Measurements from ENCODE around the gene BCKDK. TPM values are rescaled to one million over a fixed set of nuclear protein-coding genes. Genes with fewer than 3 reads are reported as not detected.

The BCKDK gene
- total RNA-seq, 1 experiment from 2014 or later = 57.0 TPM

- Histone ChIP-seq H3K79me2 (ENCODE audit: insufficient read depth, low read length) (peaks cover 2% of the 10 kb centered on the region; the same call in 1 of the 2 replicates), H3K4ac (ENCODE audit: low read depth, low read length) (no peak overlapping the region), H3K23me2 (ENCODE audit: insufficient read length, low read depth, low read length, poor library complexity, severe bottlenecking) (peaks cover 11% of the 10 kb centered on the region), H3K4me1 (ENCODE audit: insufficient read depth, low read length) (peaks cover 2% of the 10 kb centered on the region; the same call in 1 of the 2 replicates), H3K14ac (ENCODE audit: insufficient read depth, low read length) (no peak overlapping the region), H4K8ac (replicated peaks; ENCODE audit: insufficient read length, low read depth, low read length) (no peak overlapping the region), H2AK5ac (ENCODE audit: insufficient read length, low read length) (no peak overlapping the region), H3K27ac (ENCODE audit: insufficient read length, low read depth, low read length) (no peak overlapping the region), H3K27me3 (ENCODE audit: insufficient read depth, low read length) (no peaks in the 10 kb centered on the region), H2BK120ac (ENCODE audit: low read depth, low read length, poor library complexity, severe bottlenecking) (no peak overlapping the region), H4K20me1 (ENCODE audit: control insufficient read depth, insufficient read depth, insufficient read length) (peaks cover 3% of the 10 kb centered on the region), H3K9me3 (ENCODE audit: control insufficient read depth, low read depth, low read length) (no peaks in the 10 kb centered on the region), H3K23ac (ENCODE audit: insufficient read length, low read depth, low read length) (no peak overlapping the region), H4K5ac (ENCODE audit: insufficient read length, low read depth, low read length) (no peak overlapping the region), H2BK12ac (ENCODE audit: insufficient read length, low read depth, low read length) (no peak overlapping the region), H2BK20ac (ENCODE audit: low read depth, low read length, poor library complexity, severe bottlenecking) (no peak overlapping the region), H4K91ac (ENCODE audit: insufficient read length, low read depth, low read length) (no peak overlapping the region), H3T11ph (ENCODE audit: low read length) (no peak overlapping the region), H2BK15ac (ENCODE audit: low read depth, low read length) (no peak overlapping the region), H3K4me2 (ENCODE audit: insufficient read depth, insufficient read length, low read length) (peak overlapping the region; percentile 52), H3K9ac (ENCODE audit: extremely low read depth, insufficient read length, low read length) (no peak overlapping the region), H3K18ac (ENCODE audit: insufficient read length, low read depth, low read length) (no peak overlapping the region), H3K79me1 (ENCODE audit: insufficient read depth, low read depth, low read length, poor library complexity, severe bottlenecking) (peaks cover 2% of the 10 kb centered on the region), H2AFZ (ENCODE audit: low read length) (no peak overlapping the region), H3K56ac (ENCODE audit: insufficient read length, low read depth, low read length) (no peak overlapping the region), H2BK5ac (ENCODE audit: insufficient read length, low read length) (no peak overlapping the region)
- Mint-ChIP-seq H3K27me3 (ENCODE audit: low read depth) (no peaks in the 10 kb centered on the region; the same call in 1 of the 2 replicates), H3K4me3 (peak overlapping the region; percentile 92 to 99), H3K27ac (no peak overlapping the region), H3K36me3 (ENCODE audit: insufficient read depth in 1 of 3, low read depth in 3 of 3) (peaks cover 5 to 22% (median 22%) of the 10 kb centered on the region in 3 experiments; a peak in 6 of 7 replicates), H3K4me1 (peaks cover 9 to 15% of the 10 kb centered on the region in 2 experiments), H3K9me3 (no peaks in the 10 kb centered on the region; a peak in 1 of 5 replicates)
- TF ChIP-seq CTCF (conservative IDR thresholded peaks at IDR 0.05) = no peak
- peak; percentile 69 for DNase-seq
- WGBS (ENCODE audit: extremely low coverage, insufficient read length, low lambda C conversion rate) = no CpG with 5 or more reads among the region's 17 CpGs
Observed at GRCh38 chr16:31093132-31093703, 15.0 kb upstream of the BCKDK start.

Data from H9 (cell line).